Lung (tissue), 12 donors: Measurements from ENCODE around the gene NTF3. TPM values are rescaled to one million over a fixed set of nuclear protein-coding genes. Genes with fewer than 3 reads are reported as not detected.

Source experiments
- ATAC-seq: fragments of 200-7000 bp; cut with Tn5 transposase; one replicate; pipeline ENCODE4 v1.9.1; 2020; ENCODE audit warnings: moderate number of reproducible peaks; ENCODE audit not compliant: insufficient read depth, low FRiP score
- DNase-seq, 3 donors: peaks; one replicate each; pipeline ENCODE4 v3.0.0-alpha.2; 2013 to 2017
- H3K27ac ChIP-seq, 2 donors: one replicate each; pipeline ENCODE4 v1.5.1; 2013; ENCODE audit warnings: mild to moderate bottlenecking in 2 of 2, moderate library complexity in 2 of 2, control low read depth in 1 of 2, inconsistent platforms in 1 of 2, low read depth in 1 of 2, low read length in 1 of 2
- H3K27me3 ChIP-seq, 3 donors: one replicate each; pipeline ENCODE4 v1.5.1; 2013; ENCODE audit warnings: low read length in 2 of 3; ENCODE audit not compliant: control insufficient read depth in 3 of 3, insufficient read depth in 3 of 3
- H3K36me3 ChIP-seq, 4 donors: one replicate each; pipeline ENCODE4 v1.5.1; 2013; ENCODE audit warnings: low read length in 4 of 4, mild to moderate bottlenecking in 1 of 4, moderate library complexity in 1 of 4; ENCODE audit not compliant: control insufficient read depth in 4 of 4, insufficient read depth in 4 of 4
- H3K4me1 ChIP-seq, 5 donors: one replicate each; pipeline ENCODE4 v1.5.1; 2013; ENCODE audit warnings: low read length in 5 of 5, mild to moderate bottlenecking in 2 of 5, moderate library complexity in 1 of 5; ENCODE audit not compliant: control insufficient read depth in 5 of 5, insufficient read depth in 5 of 5
- H3K4me3 ChIP-seq: one replicate; pipeline ENCODE4 v1.5.1; 2013; ENCODE audit warnings: mild to moderate bottlenecking, control low read depth, moderate library complexity
- H3K9ac ChIP-seq, 2 donors: one replicate each; pipeline ENCODE4 v1.5.1; 2013; ENCODE audit warnings: low read length in 2 of 2, control low read depth in 1 of 2; ENCODE audit not compliant: insufficient read depth in 1 of 2
- H3K9me3 ChIP-seq, 4 donors: one replicate each; pipeline ENCODE4 v1.5.1; 2013; ENCODE audit warnings: low read length in 3 of 4, mild to moderate bottlenecking in 1 of 4, moderate library complexity in 1 of 4; ENCODE audit not compliant: control insufficient read depth in 4 of 4, insufficient read depth in 3 of 4
- CTCF ChIP-seq: IDR thresholded peaks from 2 replicates; pipeline ENCODE4 v1.5.1; 2012; ENCODE audit warnings: mild to moderate bottlenecking; ENCODE audit errors: control extremely low read depth, extremely low read depth
- WGBS, 2 donors: extraction: QIAGEN DNeasy Blood & Tissue Kit; methylation state at CpG; one replicate each; pipeline ENCODE4 v1.1.7; 2013; 5-methylcytosine and 5-hydroxymethylcytosine counted together
- polyA plus RNA-seq, 2 donors: library from polyadenylated mRNA; stranded (reverse); fragments of 200-250 nt; gene quantifications; one replicate each; pipeline ENCODE4 v1.2.1, GENCODE V29; 2013
- total RNA-seq, 2 donors: library from RNA; depleted of rRNA in 1 of 2; stranded (reverse); fragments of >200 nt in 1 of 2; gene quantifications; one replicate each; pipeline ENCODE4 v1.2.1, GENCODE V29; 2014 to 2021
- donor health status: control.
- donor health status: control.
- donor health status: Bipolar disorder and iron deficiency.
- donor health status: healthy.
- donor health status: DM: yes; HTN: yes; CAD: no.

The NTF3 gene
- total and polyA plus RNA-seq, 4 donors = 0.84 to 2.7 (median 1.0) TPM

- ATAC-seq (no peak), DNase-seq (peak in 2 of 3 donors; percentile 55 to 68)
- Histone ChIP-seq H3K4me3 (no peak overlapping the region), H3K4me1 (peaks cover 0 to 14% (median 10%) of the 10 kb centered on the region in 5 donors), H3K27me3 (no peaks in the 10 kb centered on the region), H3K36me3 (no peaks in the 10 kb centered on the region), H3K27ac (no peak overlapping the region), H3K9me3 (no peaks in the 10 kb centered on the region), H3K9ac (no peak overlapping the region)
- 85 to 93% methylated on average over 6 of the region's 6 CpGs for WGBS, 2 donors
- no peak for TF ChIP-seq CTCF
Measured at GRCh38 chr12:5465384-5465783, 33.5 kb downstream of the NTF3 start.

- H3K9me3 ChIP-seq = no peaks in the 10 kb centered on the region
- WGBS, 2 donors = 26 to 35% methylated on average over 5 of the region's 5 CpGs
- H3K27ac ChIP-seq = peak overlapping the region in 1 of 2 donors; percentile 5
- peaks cover 0 to 15% (median 10%) of the 10 kb centered on the region in 5 donors for H3K4me1 ChIP-seq
- no peaks in the 10 kb centered on the region for H3K27me3 ChIP-seq
- ATAC-seq (no peak), DNase-seq (peak in 2 of 3 donors; percentile 29 to 49)
- no peak overlapping the region for H3K9ac ChIP-seq
- H3K36me3 ChIP-seq = no peaks in the 10 kb centered on the region
- TF ChIP-seq CTCF = no peak
- no peak overlapping the region for H3K4me3 ChIP-seq
Measured at GRCh38 chr12:5466521-5466960, 34.6 kb downstream of the NTF3 start.

GRCh38 chr12:5467931-5468330 is 36.0 kb downstream of the NTF3 start:
- Histone ChIP-seq H3K4me3 (no peak overlapping the region), H3K4me1 (peaks cover 0 to 15% (median 10%) of the 10 kb centered on the region in 5 donors), H3K27ac (no peak overlapping the region), H3K9ac (no peak overlapping the region), H3K36me3 (no peaks in the 10 kb centered on the region), H3K27me3 (no peaks in the 10 kb centered on the region), H3K9me3 (peaks cover 0 to under 1% (median 0%) of the 10 kb centered on the region in 4 donors)
- no peak for TF ChIP-seq CTCF
- 71 to 73% methylated on average over 2 of the region's 2 CpGs for WGBS, 2 donors
- DNase-seq (no peak), ATAC-seq (no peak)

- no peaks in the 10 kb centered on the region for H3K27me3 ChIP-seq
- 67 to 73% methylated on average over 7 of the region's 7 CpGs for WGBS, 2 donors
- peaks cover 0 to 15% (median 10%) of the 10 kb centered on the region in 5 donors for H3K4me1 ChIP-seq
- peaks cover 0 to 4% (median 0%) of the 10 kb centered on the region in 4 donors for H3K9me3 ChIP-seq
- no peak for TF ChIP-seq CTCF
- ATAC-seq (no peak), DNase-seq (no peak)
- H3K36me3 ChIP-seq = no peaks in the 10 kb centered on the region
- no peak overlapping the region for H3K4me3 ChIP-seq
- H3K27ac ChIP-seq = no peak overlapping the region
- H3K9ac ChIP-seq = no peak overlapping the region
Measured at GRCh38 chr12:5470221-5470620, 38.3 kb downstream of the NTF3 start.
